Ovary (tissue), 9 donors: ENCODE results near the gene PANX1. TPM values are rescaled to one million over a fixed set of nuclear protein-coding genes. Genes with fewer than 3 reads are reported as not detected.

Experiments
- DNase-seq, 5 donors: peaks; one replicate each; pipeline ENCODE4 v3.0.0-alpha.2; 2019 to 2020
- H3K27ac ChIP-seq, 2 donors: fragments of 200-600 bp; one replicate each; pipeline versions ENCODE4 v1.5.1 to v1.8.0; 2019 to 2022
- H3K27me3 ChIP-seq: fragments of 200-600 bp; one replicate; pipeline ENCODE4 v1.8.0; 2022
- H3K36me3 ChIP-seq: fragments of 200-600 bp; sonication (generic); one replicate; pipeline ENCODE4 v1.5.1; 2019
- H3K4me1 ChIP-seq: one replicate; pipeline ENCODE4 v1.8.1; 2013; ENCODE audit warnings: mild to moderate bottlenecking, moderate library complexity; ENCODE audit not compliant: insufficient read depth
- H3K4me3 ChIP-seq: fragments of 200-600 bp; sonication (generic); one replicate; pipeline ENCODE4 v1.5.1; 2017
- H3K9me3 ChIP-seq, 2 donors: fragments of 200-600 bp in 1 of 2; sonication (generic) in 1 of 2; one replicate each; pipeline versions ENCODE4 v1.5.1 to v1.8.1; 2013 to 2019; ENCODE audit warnings: mild to moderate bottlenecking in 1 of 2, moderate library complexity in 1 of 2
- EP300 ChIP-seq: sonication (generic); formaldehyde crosslinking; IDR thresholded peaks from one replicate; pipeline ENCODE4 v1.6.1; 2017; ENCODE audit warnings: antibody characterized with exemption
- POLR2A ChIP-seq: fragments of 450-650 bp; IDR thresholded peaks from one replicate; pipeline ENCODE4 v1.6.1; 2017; ENCODE audit warnings: antibody characterized with exemption, mild to moderate bottlenecking, moderate library complexity
- whole genome bisulfite sequencing, 3 donors: extraction: QIAGEN DNeasy Blood & Tissue Kit in 1 of 3; methylation state at CpG; one replicate each; pipeline versions ENCODE4 v1.1.5 to v1.1.7; 2013 to 2017; 5-methylcytosine and 5-hydroxymethylcytosine counted together
- intact Hi-C, 4 donors: fragments of 100-400 bp; cut with DNase I; formaldehyde crosslinking; loops; one replicate each; pipeline versions ENCODE4 v1.11.0 to v1.15.1; 2022 to 2023
- polyA plus RNA-seq, 2 donors: library from polyadenylated mRNA; stranded (reverse); fragments of 200-250 nt in 1 of 2; fragments of 350-450 nt in 1 of 2; fragmentation: Illumina TruSeq in 1 of 2; extraction: RNeasy Lipid Tissue Mini Kit (QIAGEN cat#74804) in 1 of 2; gene quantifications; one replicate each; pipeline ENCODE4 v1.2.3, GENCODE V29; 2013 to 2014
- total RNA-seq, 7 donors: library from RNA; depleted of rRNA in 2 of 7; stranded (reverse); fragments of >200 nt in 2 of 7; fragmentation: NEBNext Ultra II Directional in 3 of 7; extraction: Animal tissue kit (Norgen Biotek cat#: 25700) in 3 of 7; gene quantifications; one replicate each; pipeline versions ENCODE4 v1.1.0 to v1.2.4, GENCODE V29; 2016 to 2023
- TF ChIP-seq, protein P1 (sequence below), 3 donors: fragments of 450-650 bp in 2 of 3; fragments of 200-600 bp in 1 of 3; IDR thresholded peaks; one replicate each; pipeline versions ENCODE4 v1.5.1 to v1.8.0; 2016 to 2022; ENCODE audit warnings: antibody characterized with exemption in 3 of 3, mild to moderate bottlenecking in 1 of 3
- donor health status: DM: no; HTN: no; CAD: no; lungs with moderate emphysema.
- donor health status: DM: no; HTN: no; CAD: no.
- donor health status: Bipolar disorder and iron deficiency.
- donor health status: DM: yes; HTN: yes; CAD: no.
- donor health status: DM: no; HTN: no; CAD: no.
- donor health status: DM: yes; HTN: yes; CAD: no.

PANX1 gene
- total and polyA plus RNA-seq, 9 donors, result 4.9 to 37.9 (median 12.7) TPM

GRCh38 chr11:94183251-94183885 lies 54.7 kb downstream of the PANX1 start:
- DNase-seq, result no peak
- Histone ChIP-seq H3K27me3 (no peaks in the 10 kb centered on the region), H3K4me3 (no peak overlapping the region), H3K36me3 (no peaks in the 10 kb centered on the region), H3K9me3 (no peaks in the 10 kb centered on the region), H3K27ac (no peak overlapping the region), H3K4me1 (no peaks in the 10 kb centered on the region)
- TF ChIP-seq EP300, result no peak
- no peak for TF ChIP-seq POLR2A
- TF ChIP-seq, protein P1, sequence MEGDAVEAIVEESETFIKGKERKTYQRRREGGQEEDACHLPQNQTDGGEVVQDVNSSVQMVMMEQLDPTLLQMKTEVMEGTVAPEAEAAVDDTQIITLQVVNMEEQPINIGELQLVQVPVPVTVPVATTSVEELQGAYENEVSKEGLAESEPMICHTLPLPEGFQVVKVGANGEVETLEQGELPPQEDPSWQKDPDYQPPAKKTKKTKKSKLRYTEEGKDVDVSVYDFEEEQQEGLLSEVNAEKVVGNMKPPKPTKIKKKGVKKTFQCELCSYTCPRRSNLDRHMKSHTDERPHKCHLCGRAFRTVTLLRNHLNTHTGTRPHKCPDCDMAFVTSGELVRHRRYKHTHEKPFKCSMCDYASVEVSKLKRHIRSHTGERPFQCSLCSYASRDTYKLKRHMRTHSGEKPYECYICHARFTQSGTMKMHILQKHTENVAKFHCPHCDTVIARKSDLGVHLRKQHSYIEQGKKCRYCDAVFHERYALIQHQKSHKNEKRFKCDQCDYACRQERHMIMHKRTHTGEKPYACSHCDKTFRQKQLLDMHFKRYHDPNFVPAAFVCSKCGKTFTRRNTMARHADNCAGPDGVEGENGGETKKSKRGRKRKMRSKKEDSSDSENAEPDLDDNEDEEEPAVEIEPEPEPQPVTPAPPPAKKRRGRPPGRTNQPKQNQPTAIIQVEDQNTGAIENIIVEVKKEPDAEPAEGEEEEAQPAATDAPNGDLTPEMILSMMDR (IDR thresholded peaks at IDR 0.05), result no peak
- WGBS, 3 donors, result 88 to 93% (median 91%) methylated on average over 8 of the region's 8 CpGs
- intact Hi-C loops, result no loop called here

DNA sequence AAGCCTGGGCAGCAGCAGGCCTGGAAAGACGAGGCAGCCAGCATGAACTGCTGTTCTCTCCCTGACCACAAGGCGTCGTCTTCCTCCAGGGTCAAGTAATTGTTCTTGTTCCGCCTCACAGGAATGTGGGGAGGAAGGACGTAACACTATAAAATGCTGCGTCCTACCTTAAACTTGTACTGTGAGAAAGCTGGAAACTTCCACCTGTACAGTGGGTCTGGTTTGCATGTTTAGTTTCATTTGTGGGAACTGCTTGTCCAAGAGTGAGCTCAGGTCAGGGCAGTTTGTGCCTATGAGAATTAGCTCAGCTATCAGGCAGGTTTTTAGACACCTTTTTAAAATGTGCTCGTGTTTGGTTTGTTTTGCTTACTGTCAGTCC lies 55.2 kb downstream of the PANX1 start:
- WGBS, 3 donors, result 21 to 27% (median 24%) methylated on average over 7 of the region's 7 CpGs
- Histone ChIP-seq H3K36me3 (no peaks in the 10 kb centered on the region), H3K9me3 (no peaks in the 10 kb centered on the region), H3K27ac (no peak overlapping the region), H3K27me3 (no peaks in the 10 kb centered on the region), H3K4me3 (no peak overlapping the region), H3K4me1 (no peaks in the 10 kb centered on the region)
- DNase-seq, result peak in 4 of 5 donors; percentile 36 to 75 (median 60)
- TF ChIP-seq POLR2A, result no peak
- TF ChIP-seq, protein P1 (IDR thresholded peaks at IDR 0.05), result peak in 2 of 3 donors; percentile 58 to 69
- TF ChIP-seq EP300, result no peak
- intact Hi-C loops, result no loop called here

DNA sequence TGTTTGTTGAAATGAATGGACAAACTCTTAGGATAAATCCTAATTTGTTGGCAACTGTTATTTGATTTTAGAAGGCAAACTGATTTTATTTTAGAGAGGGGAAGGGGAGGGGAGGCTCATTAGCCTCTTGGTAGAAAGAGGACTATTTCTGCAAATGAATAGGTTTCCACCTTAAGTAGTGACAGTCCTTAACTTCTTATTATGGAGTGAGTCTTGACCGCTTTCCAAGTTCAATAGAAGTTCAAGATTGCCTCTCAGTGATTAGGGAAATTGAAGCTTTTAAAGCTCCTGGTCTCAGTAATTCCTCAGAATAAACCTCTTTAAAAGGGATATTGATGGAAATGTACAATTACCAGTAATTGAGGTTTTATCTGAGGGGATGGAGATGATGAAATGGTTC lies 55.7 kb downstream of the PANX1 start:
- Histone ChIP-seq H3K27ac (no peak overlapping the region), H3K4me3 (no peak overlapping the region), H3K36me3 (no peaks in the 10 kb centered on the region), H3K27me3 (no peaks in the 10 kb centered on the region), H3K4me1 (no peaks in the 10 kb centered on the region), H3K9me3 (no peaks in the 10 kb centered on the region)
- no peak for DNase-seq
- TF ChIP-seq, protein P1 (IDR thresholded peaks at IDR 0.05), result no peak
- no peak for TF ChIP-seq POLR2A
- no peak for TF ChIP-seq EP300
- intact Hi-C loops, result no loop called here
- WGBS, 3 donors, result 69 to 93% (median 86%) methylated on average over 1 of the region's 1 CpG

DNA sequence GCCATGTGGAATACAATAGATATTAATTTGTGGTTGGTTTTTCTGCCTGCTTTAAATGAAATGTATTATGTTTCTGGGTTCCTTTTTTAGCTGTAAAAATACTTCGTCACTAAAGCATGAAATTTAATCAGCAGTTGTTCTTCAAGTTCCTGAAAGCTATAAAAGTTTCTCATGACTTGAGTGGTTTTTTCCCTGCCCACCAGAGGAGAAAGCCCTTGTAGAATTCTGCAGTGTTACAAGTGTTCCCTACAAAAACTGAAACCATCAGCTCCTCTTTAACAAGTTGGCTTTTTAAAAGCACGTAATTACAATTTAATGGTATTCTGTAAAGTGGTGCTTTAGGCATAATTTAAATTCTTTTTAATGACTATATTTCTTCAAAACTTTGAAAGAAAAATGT lies 56.2 kb downstream of the PANX1 start:
- H3K9me3 ChIP-seq, result no peaks in the 10 kb centered on the region
- DNase-seq, result no peak
- H3K4me1 ChIP-seq, result no peaks in the 10 kb centered on the region
- TF ChIP-seq EP300 (no peak), POLR2A (no peak)
- TF ChIP-seq, protein P1 (IDR thresholded peaks at IDR 0.05), result no peak
- 28 to 59% (median 35%) methylated on average over 2 of the region's 2 CpGs for WGBS, 3 donors
- intact Hi-C loops, result no loop called here
- no peaks in the 10 kb centered on the region for H3K27me3 ChIP-seq
- H3K36me3 ChIP-seq, result no peaks in the 10 kb centered on the region
- no peak overlapping the region for H3K4me3 ChIP-seq
- H3K27ac ChIP-seq, result no peak overlapping the region
